GM21737 (cell line): Measurements from ENCODE around the gene PNKD.
"Not testable (repeated sequence)": the region's sequence is repeated elsewhere in the genome, so short reads cannot be mapped to it uniquely, and the experiment has no call there.

ENCODE experiments used
- ATAC-seq: cut with Tn5 transposase; IDR thresholded peaks from one replicate; pipeline ENCODE4 v1.9.1; 2021; ENCODE audit warnings: mild to moderate bottlenecking, moderate library complexity; ENCODE audit not compliant: unreplicated experiment

The PNKD gene

DNA sequence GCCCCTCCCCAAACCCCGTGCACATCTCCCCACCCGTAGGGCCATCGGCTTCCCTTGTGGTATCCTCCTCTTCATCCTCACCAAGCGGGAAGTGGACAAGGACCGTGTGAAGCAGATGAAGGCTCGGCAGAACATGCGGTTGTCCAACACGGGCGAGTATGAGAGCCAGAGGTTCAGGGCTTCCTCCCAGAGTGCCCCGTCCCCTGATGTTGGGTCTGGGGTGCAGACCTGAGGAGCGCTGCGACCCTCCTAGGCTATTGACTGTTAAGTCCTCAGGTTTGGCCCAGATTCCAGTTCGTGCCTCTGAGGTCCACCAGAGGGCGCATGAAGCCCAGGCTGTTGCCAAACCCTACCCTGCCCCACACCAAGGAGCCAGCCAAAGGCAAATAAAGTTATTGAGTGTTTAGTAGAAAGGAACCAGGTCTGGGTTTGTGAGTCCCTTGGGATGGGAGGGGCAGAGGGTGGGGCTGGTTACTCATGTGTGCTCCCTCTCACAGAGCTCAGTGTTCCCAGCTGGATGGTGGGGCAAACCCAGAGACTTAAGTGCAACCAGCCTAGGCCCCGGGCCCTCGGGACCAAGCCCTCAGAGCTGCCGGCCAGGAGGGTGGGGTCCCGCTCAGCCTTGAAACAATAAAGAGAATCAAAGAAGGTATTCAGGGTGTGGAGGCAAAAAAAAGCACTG, 2.4 kb downstream of the PNKD start:
- ATAC-seq: peak; percentile 24

DNA sequence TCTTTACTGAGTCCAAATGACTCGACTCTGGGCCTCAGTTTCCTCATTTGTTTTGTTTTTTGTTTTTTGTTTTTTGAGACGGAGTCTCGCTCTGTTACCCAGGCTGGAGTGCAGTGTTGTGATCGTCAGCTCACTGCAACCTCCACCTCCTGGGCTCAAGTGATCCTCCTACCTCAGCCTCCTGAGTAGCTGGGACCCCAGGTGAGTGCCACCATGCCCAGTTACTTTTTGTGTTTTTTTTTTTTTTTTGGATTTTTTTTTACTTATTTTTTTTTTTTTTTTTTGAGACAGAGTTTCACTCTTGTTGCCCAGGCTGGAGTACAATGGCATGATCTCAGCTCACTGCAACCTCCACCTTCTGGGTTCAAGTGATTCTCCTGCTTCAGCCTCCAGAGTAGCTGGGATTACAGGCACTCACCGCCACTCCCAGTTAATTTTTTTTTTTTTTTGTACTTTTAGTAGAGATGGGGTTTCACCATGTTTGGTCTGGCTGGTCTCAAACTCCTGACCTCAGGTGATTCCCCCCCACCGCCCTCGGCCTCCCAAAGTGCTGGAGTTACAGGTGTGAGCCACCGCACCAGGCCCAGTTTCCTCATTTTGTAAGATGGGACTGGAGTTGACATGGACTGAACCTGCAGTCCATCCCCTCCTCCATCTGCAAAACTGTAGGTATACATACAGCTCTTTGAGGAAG, 3.0 kb downstream of the PNKD start:
- not testable (repeated sequence) for ATAC-seq

DNA sequence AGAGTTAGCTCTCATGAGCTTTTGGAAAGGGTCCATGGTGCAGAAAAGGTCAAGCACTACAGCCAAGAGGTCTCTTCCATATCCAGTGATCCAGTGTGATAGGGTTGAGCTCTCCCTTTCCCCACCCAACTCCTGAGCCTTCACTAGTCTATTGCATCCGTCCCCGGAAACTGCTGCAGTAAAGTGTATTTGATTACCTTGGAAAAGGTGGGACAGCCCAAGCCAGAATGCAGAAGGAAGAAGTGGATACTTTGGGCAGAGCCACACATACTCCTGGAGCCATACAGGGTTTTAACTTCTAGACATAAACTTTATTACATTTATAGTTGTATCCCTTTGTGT, 3.6 kb downstream of the PNKD start:
- no peak for ATAC-seq

DNA sequence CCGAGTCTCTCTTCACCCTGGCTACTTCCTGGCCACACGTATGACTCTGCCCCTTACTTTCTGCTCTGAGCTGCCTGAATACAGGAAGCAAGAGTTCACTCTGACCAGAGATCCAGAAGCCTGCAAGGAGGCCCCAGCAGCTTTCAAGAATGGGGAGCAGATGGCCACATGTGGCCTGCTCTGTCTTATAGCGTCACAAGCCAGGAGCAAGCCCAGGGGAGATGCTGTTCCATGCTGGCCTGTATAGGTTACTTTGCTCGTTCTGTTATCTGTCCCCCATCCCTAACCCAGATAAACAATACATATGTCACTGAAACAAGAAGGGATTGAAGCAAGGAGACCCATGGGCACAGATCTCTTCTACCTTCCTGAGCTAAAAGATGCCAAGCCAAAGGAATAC, 4.3 kb downstream of the PNKD start:
- ATAC-seq: no peak

DNA sequence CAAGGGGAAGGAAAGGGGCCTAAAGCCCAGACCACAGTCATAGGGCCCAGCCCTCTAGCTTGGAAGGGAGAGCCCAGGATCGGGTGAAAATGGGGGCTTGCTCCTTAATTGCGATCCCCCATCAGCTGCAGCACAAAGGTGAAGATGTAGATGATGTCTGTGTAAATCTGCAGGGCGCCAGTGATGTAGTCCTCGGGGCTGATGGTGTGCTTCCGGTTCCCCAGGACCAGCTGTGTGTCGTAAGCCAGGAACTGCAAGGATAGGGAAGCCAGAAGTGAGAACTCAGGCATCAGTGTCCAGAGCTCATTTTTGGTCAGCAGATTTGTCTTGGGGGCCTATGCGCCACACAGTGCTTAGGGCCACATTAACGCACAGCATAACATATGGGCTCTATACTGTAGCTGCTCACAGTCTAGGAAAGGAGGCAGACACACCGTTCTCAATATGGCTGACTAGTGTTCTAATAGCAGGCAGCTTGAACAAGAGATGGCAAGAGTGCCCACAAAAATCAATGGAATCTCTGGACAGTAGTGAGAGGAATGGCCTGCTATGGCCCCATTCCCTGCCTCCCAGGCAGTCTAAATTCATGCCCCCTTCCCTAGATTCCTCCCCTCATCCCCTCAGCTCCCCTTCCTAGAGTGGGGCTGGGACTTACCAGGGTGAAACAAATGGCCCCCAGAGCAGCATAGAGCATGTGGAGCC, 5.2 kb downstream of the PNKD start:
- ATAC-seq: no peak

DNA sequence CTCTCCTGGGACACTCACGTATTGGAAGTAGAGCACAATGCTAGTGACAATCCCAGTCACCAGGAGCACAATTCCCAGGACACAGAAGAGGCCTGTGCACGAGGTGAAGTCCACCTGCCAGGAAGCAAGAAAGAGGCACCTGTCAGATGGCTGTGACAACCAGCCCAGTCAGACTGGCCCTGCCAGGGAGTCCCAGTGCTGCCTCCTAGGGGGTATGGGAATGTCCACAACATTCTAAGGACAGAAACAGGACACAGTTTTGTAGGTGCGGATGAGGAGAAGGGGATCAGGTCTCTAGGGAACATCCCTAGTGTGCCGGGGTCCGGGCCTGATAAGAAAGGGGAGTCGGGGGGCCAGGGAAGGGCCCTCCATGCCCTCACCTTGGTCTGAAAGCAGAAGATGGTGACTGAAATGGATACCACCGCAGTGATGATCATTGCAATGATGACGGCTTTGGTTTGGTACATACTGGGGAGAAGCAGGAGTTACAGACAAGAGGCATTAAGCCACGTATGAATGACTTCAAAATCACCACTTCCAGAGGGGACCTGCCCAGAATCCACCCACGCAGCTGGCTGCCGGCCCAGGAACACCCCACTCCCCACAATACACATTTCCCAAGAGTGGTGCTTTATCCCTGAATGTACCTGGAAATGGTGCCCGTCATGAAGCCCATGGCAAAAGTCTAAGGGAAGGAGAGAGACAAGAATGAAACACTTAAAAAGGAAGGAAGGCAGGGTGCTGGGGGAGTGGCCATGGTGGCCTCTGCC, 6.9 kb downstream of the PNKD start:
- no peak for ATAC-seq

DNA sequence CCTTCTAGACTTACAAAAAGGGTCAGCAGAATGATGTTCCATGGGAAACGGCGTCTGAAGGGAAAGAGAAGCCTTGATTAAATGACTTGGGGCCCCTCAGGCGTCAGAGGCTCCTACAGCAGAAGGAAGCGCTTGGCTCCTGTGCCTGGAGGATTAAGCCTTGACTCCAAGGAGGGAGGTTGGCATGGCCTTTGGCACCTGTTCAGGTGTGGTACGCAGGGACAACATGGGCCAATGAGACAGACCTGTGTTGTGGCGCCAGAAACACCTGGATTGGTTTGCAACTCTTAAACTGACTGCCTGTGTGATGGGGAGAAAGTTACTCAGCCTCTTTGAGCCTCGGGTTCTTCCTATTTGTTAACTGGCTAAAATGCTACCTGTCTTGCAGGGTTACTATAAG, 7.6 kb downstream of the PNKD start:
- no peak for ATAC-seq

DNA sequence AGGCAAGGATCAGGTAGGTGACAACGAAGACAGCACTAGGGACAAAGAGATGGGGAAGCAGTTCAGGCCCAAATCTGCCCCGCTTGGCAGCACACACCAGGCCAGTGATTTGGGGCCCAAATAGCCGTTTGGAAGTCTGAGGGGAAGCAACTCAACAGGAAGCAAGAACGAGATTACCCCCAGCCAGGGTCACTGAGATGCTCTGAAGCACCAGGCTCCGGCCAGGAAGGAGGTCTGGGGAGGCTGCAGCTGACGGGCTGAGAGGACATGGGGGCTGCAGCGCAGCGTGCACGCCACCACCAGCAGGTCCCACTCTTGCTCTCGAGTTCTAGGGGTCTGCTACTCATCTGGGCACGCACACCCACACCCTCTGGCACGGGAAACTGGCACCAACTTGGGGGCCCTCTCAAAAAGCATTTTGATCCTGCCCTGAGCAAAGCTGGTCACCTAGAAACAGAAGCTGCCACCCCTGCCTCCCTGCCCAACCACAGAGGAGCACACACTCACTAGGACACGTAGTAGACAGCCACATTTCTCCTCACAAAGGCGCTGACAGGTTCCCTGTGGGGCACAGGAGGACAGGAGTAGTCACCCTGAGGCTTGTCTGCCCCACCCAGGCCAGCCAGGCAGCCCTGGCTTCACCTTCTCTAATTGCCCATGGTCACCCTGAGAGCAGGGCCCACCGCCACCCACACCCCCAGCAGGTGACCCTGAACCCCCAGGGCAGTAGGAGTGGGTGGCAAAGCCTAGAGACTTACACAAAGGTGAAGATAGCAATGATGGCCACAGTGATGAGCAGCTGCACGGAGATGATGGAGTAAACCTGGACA, 8.4 kb downstream of the PNKD start:
- ATAC-seq: no peak

DNA sequence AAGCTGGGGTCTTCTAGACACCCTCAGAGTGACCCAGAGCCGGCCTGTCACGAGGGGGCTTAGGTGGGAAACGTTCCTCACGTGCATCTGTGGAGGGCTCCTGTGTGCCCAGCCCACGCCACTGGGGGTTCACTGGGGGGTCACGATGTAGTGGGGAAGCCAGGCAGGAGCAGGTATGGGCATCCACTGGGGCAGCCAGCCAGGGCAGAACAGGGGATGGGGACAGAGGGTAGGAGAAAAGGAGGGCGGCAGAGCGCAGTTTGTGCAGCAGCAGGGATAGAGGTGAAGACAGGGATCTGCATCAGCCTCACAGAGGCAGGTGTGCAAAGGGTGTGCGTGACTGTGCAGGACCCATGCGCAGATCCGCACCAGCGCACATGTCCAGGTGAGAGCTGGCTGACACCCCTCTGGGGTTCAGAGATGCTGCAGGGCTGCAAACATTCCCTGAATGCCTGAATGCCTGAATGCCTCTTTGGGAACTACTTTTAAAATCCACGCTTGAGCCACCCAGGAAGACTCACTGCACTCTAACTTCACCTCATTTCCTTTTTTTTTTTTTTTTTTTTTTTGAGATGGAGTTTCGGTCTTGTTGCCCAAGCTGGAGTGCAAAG, 10.0 kb downstream of the PNKD start:
- no peak for ATAC-seq

DNA sequence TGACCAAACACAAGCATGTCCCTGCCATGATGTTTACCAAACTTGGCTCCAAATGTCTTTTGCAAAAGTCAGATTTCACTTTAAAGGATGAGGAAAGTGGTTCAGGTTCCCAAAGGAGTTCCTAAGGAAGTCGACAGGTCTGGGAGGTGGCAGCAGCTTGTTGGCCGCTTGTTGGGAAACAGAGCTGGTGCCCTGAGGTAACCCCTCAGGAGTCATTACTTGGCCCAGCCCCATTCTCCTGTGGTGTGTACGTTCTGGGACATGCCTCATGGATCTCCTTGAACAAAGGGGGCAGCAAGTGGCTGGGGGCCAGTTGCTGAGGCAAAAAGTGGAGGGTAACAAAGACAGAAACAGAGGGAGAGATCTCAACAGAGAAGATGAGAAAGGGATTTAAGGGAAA, 11.1 kb downstream of the PNKD start:
- no peak for ATAC-seq

DNA sequence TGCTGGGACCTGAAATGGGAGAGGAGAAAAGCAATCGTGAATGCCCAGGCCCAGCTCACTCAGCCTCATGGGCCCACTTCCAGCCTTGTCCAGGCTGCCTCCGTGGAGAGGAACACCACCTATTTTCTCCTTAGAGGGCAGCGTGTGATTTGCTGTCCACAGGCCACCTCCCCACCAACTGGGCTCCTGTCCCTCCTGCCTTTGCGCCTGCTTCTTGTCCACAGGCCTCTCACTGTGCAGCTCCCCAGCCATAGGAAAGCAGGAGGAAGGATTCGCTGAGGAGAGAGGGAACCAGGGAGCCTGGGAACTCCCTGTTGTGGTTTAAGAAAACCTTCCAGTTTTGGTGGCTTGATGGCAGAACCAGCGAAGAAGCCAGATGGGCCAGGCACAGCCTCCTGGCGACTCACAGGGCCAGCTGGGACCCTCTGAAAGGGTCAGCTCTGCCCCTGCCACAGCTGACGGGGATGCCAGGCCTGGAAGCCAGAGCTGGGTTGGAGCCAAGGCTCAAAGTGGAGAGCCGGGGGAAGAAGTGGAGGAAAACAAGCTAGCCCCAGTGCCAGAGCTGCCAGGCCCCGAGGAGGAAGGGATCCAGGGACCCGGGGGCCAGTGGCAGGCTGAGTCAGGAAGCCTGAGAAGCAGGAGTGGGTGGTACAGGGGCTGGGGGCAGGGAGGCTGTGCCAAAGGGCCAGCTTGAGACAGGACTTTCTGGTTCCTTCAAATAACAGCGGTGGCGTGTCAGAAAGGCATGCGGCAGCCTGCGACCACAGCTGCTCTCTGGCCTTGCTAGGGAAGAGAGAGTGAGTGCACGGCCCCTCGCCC, 12.1 kb downstream of the PNKD start:
- ATAC-seq: no peak

DNA sequence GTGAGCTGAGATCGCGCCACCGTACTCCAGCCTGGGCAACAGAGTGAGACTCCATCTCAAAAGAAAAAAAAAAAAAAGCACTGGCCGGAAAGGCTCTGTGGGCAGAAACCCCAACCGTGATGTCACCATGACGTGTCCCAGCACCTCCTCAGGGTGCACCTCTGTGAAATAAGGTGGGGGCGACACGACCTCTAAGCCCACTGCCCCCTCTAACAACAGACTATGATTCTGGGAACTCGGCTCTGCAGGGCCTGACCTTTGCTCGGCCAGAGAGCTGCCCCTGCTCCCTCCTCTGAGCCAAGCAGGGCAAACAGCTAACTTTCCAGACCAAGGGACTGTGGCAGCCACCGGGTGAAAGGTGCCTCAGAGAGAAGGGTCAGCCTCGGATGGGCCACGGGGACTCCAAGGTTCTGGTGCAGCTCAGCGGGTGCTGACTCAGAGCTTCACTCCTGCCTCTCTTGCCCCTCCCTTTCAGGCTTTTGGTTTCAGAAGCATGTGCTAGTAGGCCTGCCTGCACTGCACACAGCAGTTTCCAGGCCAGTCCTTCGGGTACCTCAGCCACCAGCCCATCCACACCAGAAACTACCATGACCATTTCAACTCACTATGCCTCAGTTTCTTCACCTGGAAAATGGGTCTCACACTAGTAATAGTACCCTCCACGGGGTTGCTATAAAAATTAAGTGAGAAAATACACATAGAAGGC, 13.9 kb downstream of the PNKD start:
- peak; percentile 31 for ATAC-seq

DNA sequence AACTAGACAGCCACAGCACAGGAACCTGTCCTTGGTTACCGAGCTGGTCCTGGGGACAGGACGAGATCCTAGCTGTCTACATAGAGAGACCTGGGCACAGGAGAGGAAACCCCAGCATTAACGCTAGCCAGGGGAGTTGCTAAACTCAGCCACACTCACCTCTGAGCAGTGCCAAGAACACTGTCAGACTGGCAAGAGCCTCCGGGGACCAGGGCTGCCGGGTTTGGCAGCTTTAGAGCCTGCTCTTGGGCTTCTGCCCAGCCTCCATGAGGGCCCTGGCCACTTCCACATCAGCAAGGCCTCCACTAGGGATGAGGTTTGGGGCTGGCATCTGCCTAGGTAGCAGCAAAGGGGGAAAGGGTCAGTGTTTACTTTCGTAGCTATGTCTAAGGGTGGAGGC, 15.3 kb downstream of the PNKD start:
- ATAC-seq: no peak

DNA sequence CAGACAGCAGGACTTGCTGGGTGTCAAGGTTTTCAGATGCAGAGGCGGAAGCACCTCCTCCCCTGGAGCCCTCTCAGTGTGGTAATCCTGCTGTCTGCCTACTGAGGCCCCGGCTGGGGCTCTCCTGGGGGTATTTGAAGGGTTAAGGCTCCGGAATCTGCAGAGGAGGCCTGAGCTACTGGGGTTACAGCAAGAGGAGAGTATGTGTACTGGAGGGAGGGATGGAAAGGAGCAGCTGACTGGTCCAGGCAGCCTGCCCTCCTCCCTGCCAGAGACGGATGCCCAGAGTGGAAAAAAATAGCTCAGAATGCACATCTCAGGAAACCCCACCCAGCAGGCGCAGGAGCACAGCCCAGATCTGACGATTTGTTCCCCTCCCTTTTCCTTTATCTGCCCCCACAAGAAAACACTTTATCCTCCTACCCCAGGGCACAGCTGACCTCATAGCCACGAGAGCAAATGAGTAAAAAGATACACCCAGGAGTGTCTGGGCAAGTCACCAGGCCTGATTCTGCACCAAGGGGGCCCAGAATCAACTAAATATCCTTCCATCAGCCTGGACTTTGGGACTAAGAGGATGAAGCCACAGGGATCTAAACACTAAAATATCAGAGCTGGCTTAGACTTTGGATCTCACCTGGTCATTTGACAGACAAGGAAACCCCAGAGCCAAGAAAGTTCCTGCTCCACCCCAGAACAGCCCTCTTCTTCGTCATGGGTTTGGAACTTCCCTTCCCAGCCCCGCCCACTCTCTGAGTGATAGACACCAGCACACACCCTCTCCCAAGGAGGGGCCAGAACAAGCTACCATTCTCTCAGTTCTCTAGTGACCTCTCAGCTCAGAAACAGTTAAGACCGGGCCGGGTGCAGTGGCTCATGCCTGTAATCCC, 16.5 kb downstream of the PNKD start:
- peak; percentile 68 for ATAC-seq

DNA sequence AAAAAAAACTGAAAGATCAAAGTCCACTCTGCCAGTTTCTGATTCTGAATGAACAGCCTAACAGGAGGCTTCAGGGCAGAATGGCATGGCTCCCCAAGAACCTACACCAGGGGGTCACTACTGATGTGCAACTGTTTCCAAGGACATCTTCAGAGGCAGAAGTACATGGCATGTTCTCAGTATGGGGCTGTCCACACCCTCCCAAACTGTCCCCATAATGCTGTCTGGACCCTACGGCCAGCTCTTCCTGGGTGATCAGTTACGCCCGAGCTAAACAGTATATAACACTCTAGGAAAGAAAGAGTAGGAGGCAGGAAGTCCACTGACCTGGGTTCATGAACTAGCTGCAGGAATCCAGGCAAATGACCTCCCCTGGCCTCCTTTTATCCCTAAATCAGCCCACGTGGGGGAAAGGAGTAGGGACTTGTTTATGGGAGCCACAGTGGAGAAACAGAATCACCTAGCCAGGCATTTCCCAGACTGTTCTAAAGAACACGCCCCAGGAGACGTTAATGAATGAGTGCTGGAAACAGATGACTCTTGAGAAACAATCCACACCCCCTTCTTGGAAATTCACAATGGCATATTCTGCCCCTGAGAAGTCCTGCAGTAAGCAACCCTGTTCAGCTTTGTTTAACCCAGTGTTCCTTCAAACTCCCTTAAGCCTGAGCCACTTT, 19.5 kb downstream of the PNKD start:
- ATAC-seq: no peak

DNA sequence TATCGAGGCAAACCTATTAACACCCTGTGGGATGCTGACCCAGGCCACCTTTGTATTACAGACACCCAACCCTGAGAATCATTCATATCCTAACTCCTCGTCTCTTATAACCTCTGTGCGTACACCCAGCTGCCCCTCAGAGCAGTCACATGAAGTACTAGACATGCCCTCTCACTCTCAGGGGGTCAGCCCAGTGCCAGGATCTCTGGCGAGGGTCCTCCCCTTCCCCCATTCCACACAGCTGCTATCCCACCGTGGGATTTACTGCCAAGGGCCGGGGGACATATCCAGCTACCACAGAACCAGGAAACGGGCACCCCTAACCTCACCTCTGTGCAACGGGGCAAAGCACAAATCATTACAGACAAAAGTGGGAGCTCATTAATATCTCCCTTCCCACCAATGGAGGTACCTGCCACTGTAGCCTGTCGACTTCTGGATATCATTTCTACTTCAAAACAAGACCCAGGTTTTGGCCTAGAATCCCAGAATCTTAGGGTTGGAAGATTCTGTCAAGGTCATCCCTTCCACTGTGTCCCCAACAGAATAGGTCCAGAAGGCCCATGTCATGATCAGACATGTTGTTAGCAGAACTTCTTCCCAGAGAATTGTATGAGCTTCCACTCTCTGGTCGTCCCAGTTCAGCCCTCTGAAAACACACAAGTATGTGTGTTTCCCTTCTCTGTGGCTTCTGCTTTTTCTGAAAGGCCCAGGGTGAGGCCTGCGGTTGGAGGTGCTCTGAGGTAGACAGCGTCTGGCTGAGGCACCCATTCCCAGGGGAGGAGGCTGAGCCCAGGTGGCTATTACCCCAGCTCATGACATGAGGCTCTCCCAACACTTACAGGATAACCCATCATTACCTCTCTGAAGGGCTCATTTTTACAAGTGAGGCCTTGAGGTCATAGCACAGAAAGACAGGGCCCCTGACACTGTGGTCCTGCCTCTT, 20.3 kb downstream of the PNKD start:
- peak; percentile 54 for ATAC-seq
